OCI-LY7 (cell line): ENCODE measurements around the gene TIGIT. TPM values are rescaled to one million over a fixed set of nuclear protein-coding genes. Genes with fewer than 3 reads are reported as not detected.

Source experiments
- BruUV-seq: library from RNA; stranded (reverse); fragments of 400-500 nt; replicated peaks from 2 replicates; lab custom pipeline; 2021; lab: Mats Ljungman, UMichigan
- CTCF ChIA-PET: fragments of 300-600 bp; sonication (Branson Sonifier 250); formaldehyde crosslinking; loops from one replicate; lab custom pipeline; 2022; ENCODE audit warnings: antibody characterized with exemption; ENCODE audit not compliant: unreplicated experiment; lab: Charles Lee
- POLR2A ChIA-PET: fragments of 300-600 bp; sonication (Branson Sonifier 250); formaldehyde crosslinking; loops from one replicate; lab custom pipeline; 2022; ENCODE audit warnings: antibody characterized with exemption; lab: Charles Lee
- DNase-seq: peaks from one replicate; pipeline ENCODE4 v3.0.0-alpha.2; 2015; ENCODE audit warnings: low spot score
- H2AFZ ChIP-seq: fragments of 200-600 bp; sonication (generic), shearing (Covaris generic); 2 replicates; pipeline ENCODE4 v1.6.1; 2014; ENCODE audit warnings: mild to moderate bottlenecking, antibody characterized with exemption, low read length, moderate library complexity
- H3K27ac ChIP-seq: fragments of 200-600 bp; sonication (generic); 2 replicates; pipeline ENCODE4 v1.5.1; 2014; ENCODE audit warnings: mixed run types, low read depth, mild to moderate bottlenecking, moderate library complexity, low read length, inconsistent platforms; ENCODE audit not compliant: poor library complexity, severe bottlenecking
- H3K36me3 ChIP-seq: fragments of 200-600 bp; sonication (generic); 2 replicates; pipeline ENCODE4 v1.6.1; 2014; ENCODE audit warnings: mild to moderate bottlenecking, antibody characterized with exemption, low read length, moderate library complexity, mixed read lengths; ENCODE audit not compliant: insufficient read depth
- H3K4me1 ChIP-seq: fragments of 200-600 bp; sonication (generic); 2 replicates; pipeline ENCODE4 v1.5.1; 2014; ENCODE audit warnings: mild to moderate bottlenecking, low read length; ENCODE audit not compliant: insufficient read depth, poor library complexity, severe bottlenecking
- H3K4me2 ChIP-seq: fragments of 200-600 bp; sonication (generic); 2 replicates; pipeline ENCODE4 v1.6.1; 2014; ENCODE audit warnings: mild to moderate bottlenecking, low read length
- H3K4me3 ChIP-seq: fragments of 200-600 bp; sonication (generic); 2 replicates; pipeline ENCODE4 v1.5.1; 2014; ENCODE audit warnings: mild to moderate bottlenecking, low read depth, low read length; ENCODE audit not compliant: poor library complexity, severe bottlenecking
- H3K79me2 ChIP-seq: fragments of 200-600 bp; sonication (generic); 2 replicates; pipeline ENCODE4 v1.6.1; 2016; ENCODE audit warnings: low read depth, mild to moderate bottlenecking, low read length, moderate library complexity, mixed read lengths; ENCODE audit not compliant: insufficient read depth
- H3K9me2 ChIP-seq: fragments of 200-600 bp; sonication (generic); 2 replicates; pipeline ENCODE4 v1.6.1; 2016; ENCODE audit warnings: mild to moderate bottlenecking, low read length, mixed read lengths; ENCODE audit not compliant: insufficient read depth
- H3K9me3 ChIP-seq: fragments of 200-600 bp; sonication (generic); 2 replicates; pipeline ENCODE4 v1.6.1; 2014; ENCODE audit warnings: mild to moderate bottlenecking, mixed run types, low read length, mixed read lengths
- H4K20me1 ChIP-seq: fragments of 200-600 bp; sonication (generic); 2 replicates; pipeline ENCODE4 v1.6.1; 2014; ENCODE audit warnings: mild to moderate bottlenecking, antibody characterized with exemption, low read length, moderate library complexity, mixed read lengths; ENCODE audit not compliant: insufficient read depth
- EZH2phosphoT487 ChIP-seq: fragments of 200-600 bp; sonication (generic); IDR thresholded peaks from 2 replicates; pipeline ENCODE4 v1.6.1; 2018; ENCODE audit warnings: low read depth, borderline replicate concordance, mild to moderate bottlenecking, mixed run types, antibody characterized with exemption, low read length, moderate library complexity, mixed read lengths
- intact Hi-C: fragments of 100-400 bp; cut with micrococcal nuclease; formaldehyde crosslinking; loops from one replicate; pipeline ENCODE4 v1.10.0; 2022; ENCODE audit not compliant: unreplicated experiment
- total RNA-seq, 2 experiments: library from RNA; depleted of rRNA in 1 of 2; stranded (reverse); fragments of >200 nt in 1 of 2; shearing (Covaris generic) in 1 of 2; gene quantifications; 2 replicates each; pipeline ENCODE4 v1.2.3, GENCODE V29; 2014 to 2022
- TF ChIP-seq, protein P1 (sequence below): fragments of 200-600 bp; sonication (generic); conservative IDR thresholded peaks from 2 replicates; pipeline ENCODE4 v1.5.1; 2014; ENCODE audit warnings: mild to moderate bottlenecking, antibody characterized with exemption, low read length, moderate library complexity, mixed read lengths

TIGIT gene
- total RNA-seq, 2 experiments from 2014 or later: 0.35 to 2.3 TPM

DNA sequence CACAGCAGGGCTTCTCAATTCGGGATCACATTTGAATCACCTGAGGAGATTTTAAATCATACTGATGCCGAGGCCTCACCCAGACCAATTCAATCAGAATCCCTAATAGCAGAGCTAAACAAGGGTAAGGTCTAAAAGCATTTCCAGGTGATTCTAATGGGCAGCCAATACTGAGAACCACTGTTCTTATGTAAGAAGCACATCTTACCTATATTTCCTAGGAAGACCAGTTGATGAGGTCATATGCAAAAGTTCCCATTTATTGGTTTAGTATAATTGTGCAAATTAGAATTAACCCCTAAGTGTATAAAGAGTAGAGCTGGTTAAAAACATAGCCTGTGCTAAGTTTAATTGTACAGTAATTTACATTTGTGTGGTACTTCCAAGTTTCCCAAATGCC lies 2.1 kb downstream of the TIGIT start:
- no peak overlapping the region for H3K4me2 ChIP-seq
- H3K36me3 ChIP-seq: no peaks in the 10 kb centered on the region
- POLR2A ChIA-PET: interaction anchor here (0.7 to 2.2 kb wide), 4 partner anchors 10 to 135 kb away, joined by 3 to 9 read pairs (median 6); no protein-coding TSS in a partner anchor
- no peak overlapping the region for H2AFZ ChIP-seq
- H3K9me3 ChIP-seq: no peaks in the 10 kb centered on the region
- no peaks in the 10 kb centered on the region for H3K9me2 ChIP-seq
- H4K20me1 ChIP-seq: no peaks in the 10 kb centered on the region
- BruUV-seq: no TSS peak
- CTCF ChIA-PET: interaction anchor here (0.6 kb wide), 1 partner anchor 1932 kb away, joined by 3 read pairs; no protein-coding TSS in a partner anchor
- no peak overlapping the region for H3K4me3 ChIP-seq
- intact Hi-C loops: loop anchor here (10.0 kb wide), 1 partner anchor 451 kb away; no protein-coding TSS in a partner anchor
- H3K27ac ChIP-seq: no peak overlapping the region
- no peak for DNase-seq
- H3K79me2 ChIP-seq: no peaks in the 10 kb centered on the region
- TF ChIP-seq EZH2phosphoT487: no peak
- TF ChIP-seq, protein P1, sequence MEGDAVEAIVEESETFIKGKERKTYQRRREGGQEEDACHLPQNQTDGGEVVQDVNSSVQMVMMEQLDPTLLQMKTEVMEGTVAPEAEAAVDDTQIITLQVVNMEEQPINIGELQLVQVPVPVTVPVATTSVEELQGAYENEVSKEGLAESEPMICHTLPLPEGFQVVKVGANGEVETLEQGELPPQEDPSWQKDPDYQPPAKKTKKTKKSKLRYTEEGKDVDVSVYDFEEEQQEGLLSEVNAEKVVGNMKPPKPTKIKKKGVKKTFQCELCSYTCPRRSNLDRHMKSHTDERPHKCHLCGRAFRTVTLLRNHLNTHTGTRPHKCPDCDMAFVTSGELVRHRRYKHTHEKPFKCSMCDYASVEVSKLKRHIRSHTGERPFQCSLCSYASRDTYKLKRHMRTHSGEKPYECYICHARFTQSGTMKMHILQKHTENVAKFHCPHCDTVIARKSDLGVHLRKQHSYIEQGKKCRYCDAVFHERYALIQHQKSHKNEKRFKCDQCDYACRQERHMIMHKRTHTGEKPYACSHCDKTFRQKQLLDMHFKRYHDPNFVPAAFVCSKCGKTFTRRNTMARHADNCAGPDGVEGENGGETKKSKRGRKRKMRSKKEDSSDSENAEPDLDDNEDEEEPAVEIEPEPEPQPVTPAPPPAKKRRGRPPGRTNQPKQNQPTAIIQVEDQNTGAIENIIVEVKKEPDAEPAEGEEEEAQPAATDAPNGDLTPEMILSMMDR: no peak
- H3K4me1 ChIP-seq: peaks cover 8% of the 10 kb centered on the region

DNA sequence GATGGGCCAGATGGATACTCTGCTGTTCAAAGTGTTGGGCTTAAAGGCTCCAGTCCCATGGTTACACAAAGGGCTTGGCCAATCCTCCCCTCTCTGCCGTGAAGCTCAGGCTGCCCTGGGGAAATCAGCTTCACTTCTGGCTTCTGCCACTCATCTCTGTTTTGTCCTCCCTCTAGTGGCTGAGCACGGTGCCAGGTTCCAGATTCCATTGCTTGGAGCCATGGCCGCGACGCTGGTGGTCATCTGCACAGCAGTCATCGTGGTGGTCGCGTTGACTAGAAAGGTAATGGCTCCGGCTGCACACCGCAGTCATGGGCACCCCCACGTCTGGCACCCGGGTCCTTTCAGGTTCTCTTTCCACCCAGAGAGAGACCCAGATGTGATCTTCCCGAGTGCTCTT lies 5.6 kb downstream of the TIGIT start:
- Histone ChIP-seq H3K9me2 (no peaks in the 10 kb centered on the region), H3K36me3 (no peaks in the 10 kb centered on the region), H3K4me2 (no peak overlapping the region), H4K20me1 (no peaks in the 10 kb centered on the region), H3K79me2 (no peaks in the 10 kb centered on the region), H3K4me3 (no peak overlapping the region), H2AFZ (no peak overlapping the region), H3K27ac (no peak overlapping the region), H3K4me1 (no peaks in the 10 kb centered on the region), H3K9me3 (no peaks in the 10 kb centered on the region)
- intact Hi-C loops: loop anchor here (10.0 kb wide), 1 partner anchor 455 kb away; no protein-coding TSS in a partner anchor
- no TSS peak for BruUV-seq
- no peak for DNase-seq
- ChIA-PET POLR2A (interaction anchor here (0.5 to 2.1 kb wide), 2 partner anchors 8 to 169 kb away, joined by 4 to 7 read pairs; no protein-coding TSS in a partner anchor), CTCF (no interaction called here)
- TF ChIP-seq EZH2phosphoT487: no peak
- TF ChIP-seq, protein P1: peak; percentile 48

DNA sequence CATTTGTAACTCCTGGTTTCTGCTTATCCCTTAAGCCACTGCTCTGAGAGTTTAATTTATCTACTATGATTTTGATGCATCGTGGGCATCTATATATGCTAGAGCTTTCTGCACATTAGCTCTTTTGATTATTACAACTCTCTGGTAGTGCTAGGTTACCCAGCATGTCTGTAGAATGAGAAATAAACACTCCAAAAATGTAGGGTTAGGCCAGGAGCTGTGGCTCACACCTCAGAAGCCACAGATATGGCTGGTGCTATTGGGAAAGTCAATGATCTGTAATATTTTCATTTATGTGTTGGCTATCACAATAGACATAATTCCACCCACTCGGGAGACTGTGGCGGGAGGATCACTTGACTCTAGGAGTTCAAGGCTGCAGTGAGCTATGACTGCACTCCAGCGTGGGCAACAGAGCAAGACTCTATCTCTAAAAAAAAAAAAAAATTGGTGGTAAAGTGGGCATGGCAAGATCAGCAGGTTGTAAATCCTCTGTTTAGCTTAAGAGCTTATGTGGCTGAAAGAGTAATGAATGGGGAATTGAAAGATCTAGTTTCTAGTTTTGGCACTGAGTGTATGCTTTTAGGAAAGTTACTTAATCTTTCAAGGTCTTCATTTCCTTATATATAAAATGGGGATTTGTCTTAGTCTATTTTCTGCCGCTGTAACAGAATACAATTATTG lies 6.3 kb downstream of the TIGIT start:
- no peak overlapping the region for H3K4me3 ChIP-seq
- H2AFZ ChIP-seq: no peak overlapping the region
- H3K36me3 ChIP-seq: no peaks in the 10 kb centered on the region
- no peaks in the 10 kb centered on the region for H3K4me1 ChIP-seq
- H3K4me2 ChIP-seq: no peak overlapping the region
- H4K20me1 ChIP-seq: no peaks in the 10 kb centered on the region
- TF ChIP-seq EZH2phosphoT487: no peak
- TF ChIP-seq, protein P1: no peak
- no TSS peak for BruUV-seq
- ChIA-PET CTCF (no interaction called here), POLR2A (interaction anchor here (0.6 to 1.4 kb wide), 2 partner anchors 12 to 158 kb away, joined by 3 to 4 read pairs; no protein-coding TSS in a partner anchor)
- no peaks in the 10 kb centered on the region for H3K79me2 ChIP-seq
- intact Hi-C loops: loop anchor here (10.0 kb wide), 1 partner anchor 455 kb away; no protein-coding TSS in a partner anchor
- no peaks in the 10 kb centered on the region for H3K9me2 ChIP-seq
- no peaks in the 10 kb centered on the region for H3K9me3 ChIP-seq
- DNase-seq: no peak
- H3K27ac ChIP-seq: no peak overlapping the region
